GM12865 (cell line): ENCODE data around the gene GARIN3.
"Not testable (repeated sequence)": the region's sequence is repeated elsewhere in the genome, so short reads cannot be mapped to it uniquely, and the experiment has no call there.

Source experiments
- DNase-seq: peaks from one replicate; pipeline ENCODE4 v3.0.0; 2010; ENCODE audit warnings: low read depth
- H3K4me3 ChIP-seq: 2 replicates; pipeline ENCODE4 v1.5.1; 2011; ENCODE audit warnings: mild to moderate bottlenecking, low read depth, low read length, control low read depth
- TF ChIP-seq, protein P1 (sequence below): IDR thresholded peaks from 2 replicates; pipeline ENCODE4 v1.5.1; 2011; ENCODE audit warnings: low read length, control low read depth, low read depth, inconsistent platforms; ENCODE audit not compliant: insufficient read depth; ENCODE audit errors: missing control alignments

Gene GARIN3

DNA sequence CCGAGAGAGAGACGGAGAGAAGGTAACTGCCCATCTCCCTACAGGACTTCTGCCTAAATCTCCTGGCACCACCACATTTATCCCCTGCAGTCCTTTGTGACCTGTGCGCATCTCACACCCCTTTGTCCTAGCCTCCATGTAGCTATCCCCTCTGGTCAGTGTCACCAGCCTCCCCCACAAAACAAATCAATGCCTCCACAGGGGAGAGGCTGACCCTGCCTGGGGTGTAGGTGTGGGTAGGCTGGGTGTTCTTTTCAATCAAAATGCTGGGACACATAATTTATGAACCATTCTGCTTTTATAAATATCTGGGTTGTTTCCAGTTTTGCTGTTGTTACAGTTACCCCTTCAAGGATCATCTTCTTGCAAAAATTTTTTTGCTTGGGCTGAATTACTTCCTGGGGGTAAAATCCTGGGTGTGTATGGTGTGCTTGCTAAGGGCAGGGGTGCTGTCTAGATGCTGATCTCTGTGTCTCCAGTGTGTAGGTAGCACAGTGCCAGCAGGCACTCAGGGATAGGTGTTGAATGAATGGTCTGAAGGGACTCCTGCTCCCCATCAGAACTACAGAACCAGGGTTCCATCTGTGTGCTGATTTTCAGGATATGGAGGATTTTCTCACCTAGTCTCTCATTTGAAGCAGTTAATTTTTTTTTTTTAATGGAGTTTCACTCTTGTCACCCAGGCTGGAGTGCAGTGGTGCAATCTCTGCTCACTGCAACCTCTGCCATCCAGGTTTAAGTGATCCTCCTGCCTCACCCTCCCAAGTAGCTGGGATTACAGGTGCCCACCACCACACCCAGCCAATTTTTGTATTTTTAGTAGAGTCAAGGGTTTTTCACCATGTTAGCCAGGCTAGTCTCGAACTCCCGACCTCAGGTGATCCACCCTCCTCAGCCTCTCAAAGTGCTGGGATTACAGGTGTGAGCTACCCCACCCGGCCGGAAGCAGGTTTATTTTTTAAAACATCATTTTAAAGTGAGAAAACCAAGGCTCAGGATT lies at the start of gene GARIN3:
TSS of gene GARIN3 (minus strand) at position 51 of the 1,000 bp plus-strand sequence. CDS start 96 bp downstream, outside the sequence.
- DNase-seq, result no peak
- TF ChIP-seq, protein P1, sequence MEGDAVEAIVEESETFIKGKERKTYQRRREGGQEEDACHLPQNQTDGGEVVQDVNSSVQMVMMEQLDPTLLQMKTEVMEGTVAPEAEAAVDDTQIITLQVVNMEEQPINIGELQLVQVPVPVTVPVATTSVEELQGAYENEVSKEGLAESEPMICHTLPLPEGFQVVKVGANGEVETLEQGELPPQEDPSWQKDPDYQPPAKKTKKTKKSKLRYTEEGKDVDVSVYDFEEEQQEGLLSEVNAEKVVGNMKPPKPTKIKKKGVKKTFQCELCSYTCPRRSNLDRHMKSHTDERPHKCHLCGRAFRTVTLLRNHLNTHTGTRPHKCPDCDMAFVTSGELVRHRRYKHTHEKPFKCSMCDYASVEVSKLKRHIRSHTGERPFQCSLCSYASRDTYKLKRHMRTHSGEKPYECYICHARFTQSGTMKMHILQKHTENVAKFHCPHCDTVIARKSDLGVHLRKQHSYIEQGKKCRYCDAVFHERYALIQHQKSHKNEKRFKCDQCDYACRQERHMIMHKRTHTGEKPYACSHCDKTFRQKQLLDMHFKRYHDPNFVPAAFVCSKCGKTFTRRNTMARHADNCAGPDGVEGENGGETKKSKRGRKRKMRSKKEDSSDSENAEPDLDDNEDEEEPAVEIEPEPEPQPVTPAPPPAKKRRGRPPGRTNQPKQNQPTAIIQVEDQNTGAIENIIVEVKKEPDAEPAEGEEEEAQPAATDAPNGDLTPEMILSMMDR, result no peak
- H3K4me3 ChIP-seq, result no peak within 1 kb of the TSS

DNA sequence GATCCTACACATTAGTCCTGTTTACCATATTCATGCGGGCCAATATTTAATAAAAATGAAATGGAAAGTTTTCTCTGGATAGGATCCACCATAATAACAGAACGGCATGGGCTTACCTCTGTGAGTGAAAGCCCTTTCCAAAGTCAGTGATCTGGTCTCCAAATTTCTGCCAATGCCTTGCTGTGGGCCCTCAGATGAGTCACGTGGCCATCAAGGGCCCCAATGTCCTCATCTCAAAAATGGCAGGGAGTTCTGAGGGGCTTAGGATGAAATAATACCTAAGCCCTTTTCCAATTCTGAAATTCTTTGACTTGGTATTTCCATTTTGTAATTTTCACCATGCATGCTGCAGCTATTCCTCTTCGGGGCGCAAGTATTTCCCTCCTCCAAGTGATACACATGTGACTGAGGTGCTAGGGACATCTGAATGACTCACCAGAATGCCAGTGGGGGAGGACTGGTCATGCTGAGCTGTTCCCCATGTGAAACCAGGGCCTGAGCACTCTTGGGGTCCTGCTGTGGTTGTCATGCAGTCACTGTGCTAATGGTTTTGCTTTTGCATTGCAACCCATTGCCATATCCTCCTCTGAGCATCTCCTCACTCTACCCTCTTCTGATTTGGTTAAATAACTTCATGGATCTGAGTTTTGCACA lies 49.6 kb upstream of the GARIN3 start:
- peak; percentile 50 for DNase-seq
- TF ChIP-seq, protein P1, result no peak
- no peak overlapping the region for H3K4me3 ChIP-seq

DNA sequence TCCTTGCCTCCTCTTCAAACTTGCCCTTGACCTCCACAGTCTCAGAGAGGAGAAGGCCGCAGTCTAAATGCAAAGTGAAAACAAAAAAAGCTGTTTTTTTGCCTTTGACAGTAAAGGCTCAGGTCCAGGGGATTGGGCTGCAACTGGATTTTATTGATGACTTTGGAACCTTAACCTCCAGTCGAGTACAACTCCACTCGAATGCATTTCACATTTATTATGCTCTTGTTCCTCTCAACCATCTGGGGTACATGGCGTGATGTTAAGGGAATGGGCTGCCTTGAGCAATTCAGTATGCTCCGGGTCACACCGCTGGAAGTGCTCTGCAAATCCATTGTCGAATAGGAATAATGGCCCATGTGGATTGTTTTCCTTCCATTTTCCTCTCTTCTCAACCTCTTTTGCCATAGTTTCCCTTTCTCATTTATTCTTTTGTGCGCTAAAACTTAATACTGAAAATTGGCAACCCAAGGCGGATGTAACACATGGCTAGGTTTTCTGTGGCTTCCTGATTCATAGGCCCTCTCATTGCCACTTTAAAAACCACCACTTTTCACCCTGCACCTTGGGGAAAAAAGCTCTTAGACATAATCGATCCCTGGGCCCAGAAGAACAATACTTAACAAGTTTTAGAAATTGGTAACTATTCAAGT lies 48.9 kb upstream of the GARIN3 start:
- peak; percentile 66 for DNase-seq
- TF ChIP-seq, protein P1, result no peak
- H3K4me3 ChIP-seq, result peak overlapping the region; percentile 25

DNA sequence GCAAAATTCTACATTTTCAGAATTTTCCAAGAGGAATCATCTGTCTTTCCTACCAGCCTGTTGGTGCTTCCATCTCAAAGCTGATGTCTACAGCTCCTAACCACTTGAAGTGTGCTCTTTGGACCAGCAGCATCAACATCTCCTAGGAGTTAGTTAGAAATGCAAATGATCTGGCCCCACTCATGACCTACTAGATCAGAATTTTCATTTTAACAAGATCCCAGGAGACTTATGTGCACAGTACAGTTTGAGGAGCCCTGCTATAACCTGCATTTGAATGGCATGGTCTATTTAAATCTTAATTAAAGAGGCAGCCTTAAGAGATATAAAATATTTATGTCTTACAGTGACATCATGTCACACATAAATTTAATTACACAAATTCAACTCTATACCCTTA lies 48.4 kb upstream of the GARIN3 start:
- no peak overlapping the region for H3K4me3 ChIP-seq
- TF ChIP-seq, protein P1, result no peak
- DNase-seq, result no peak

DNA sequence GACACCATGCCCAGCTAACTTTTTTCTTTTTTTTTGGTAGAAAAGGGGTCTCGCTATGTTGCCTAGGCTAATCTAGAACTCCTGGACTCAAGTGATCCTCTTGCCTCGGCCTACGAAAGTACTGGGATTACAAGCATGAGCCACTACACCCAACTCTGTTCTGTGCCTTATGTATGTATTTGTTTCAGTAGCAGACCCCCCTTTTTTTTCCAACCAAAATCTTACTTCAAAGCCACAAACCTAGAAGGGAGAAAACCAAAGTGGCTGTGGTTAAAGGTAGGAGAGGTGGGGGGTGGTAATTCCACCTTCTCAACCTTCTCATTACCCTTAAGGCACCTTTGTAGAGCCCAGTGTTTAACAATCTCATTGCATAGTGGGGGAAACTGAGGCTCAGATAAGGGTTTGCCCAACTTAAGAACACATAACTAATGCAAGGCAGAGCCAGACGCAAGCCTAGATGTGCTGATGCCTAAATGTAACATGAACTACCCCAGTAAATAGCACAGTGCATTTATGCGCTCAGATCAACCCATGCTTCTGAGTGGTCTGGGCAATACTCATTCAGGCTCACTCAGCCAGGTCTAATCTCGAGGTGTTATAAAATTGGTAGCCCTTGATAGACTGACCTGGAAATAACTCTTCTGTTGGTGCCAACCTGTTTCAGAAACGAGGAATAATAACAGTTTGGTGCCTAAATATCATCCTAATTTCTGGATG lies 47.6 kb upstream of the GARIN3 start:
- no peak overlapping the region for H3K4me3 ChIP-seq
- DNase-seq, result no peak
- TF ChIP-seq, protein P1, result no peak

- no peak overlapping the region for H3K4me3 ChIP-seq
- TF ChIP-seq, protein P1, result no peak
- DNase-seq, result no peak
These were observed 46.2 kb upstream of the GARIN3 start for GRCh38 chr5:157212307-157212706.

- not testable (repeated sequence) for H3K4me3 ChIP-seq, DNase-seq
These were observed 44.6 kb upstream of the GARIN3 start for GRCh38 chr5:157210652-157211051.
